Natural killer cell (primary cell): ENCODE data around the gene RASSF10. TPM values are rescaled to one million over a fixed set of nuclear protein-coding genes. Genes with fewer than 3 reads are reported as not detected.

Experiments used
- ATAC-seq, 3 donors: fragments of 150-1000 bp in 2 of 3; fragments of 200-7000 bp in 1 of 3; cut with Tn5 transposase; 1 replicate in 1 of 3; 2 replicates in 2 of 3; pipeline ENCODE4 v1.10.0; 2021; ENCODE audit warnings: mild to moderate bottlenecking in 2 of 3, moderate library complexity in 2 of 3
- DNase-seq, 2 donors: peaks; one replicate each; pipeline versions ENCODE4 v3.0.0 to v3.0.0-alpha.2; 2013 to 2021; ENCODE audit warnings: mixed read lengths in 1 of 2
- H3K27ac ChIP-seq: one replicate; pipeline ENCODE4 v1.5.1; 2013; ENCODE audit warnings: mild to moderate bottlenecking, low read length
- H3K27me3 ChIP-seq: one replicate; pipeline ENCODE4 v1.6.1; 2013; ENCODE audit warnings: low read length; ENCODE audit not compliant: control insufficient read depth, insufficient read depth
- H3K36me3 ChIP-seq: one replicate; pipeline ENCODE4 v1.6.1; 2013; ENCODE audit warnings: low read length; ENCODE audit not compliant: control insufficient read depth, insufficient read depth
- H3K4me1 ChIP-seq: one replicate; pipeline ENCODE4 v1.6.1; 2013; ENCODE audit warnings: low read length; ENCODE audit not compliant: control insufficient read depth, insufficient read depth
- H3K4me3 ChIP-seq: one replicate; pipeline ENCODE4 v1.5.1; 2013; ENCODE audit warnings: low read length
- H3K9me3 ChIP-seq: one replicate; pipeline ENCODE4 v1.6.1; 2013; ENCODE audit warnings: low read length; ENCODE audit not compliant: control insufficient read depth, insufficient read depth
- H3K27ac Mint-ChIP-seq, 2 donors: one replicate each; pipeline ENCODE4 v1.8.0; 2022; ENCODE audit warnings: mild to moderate bottlenecking in 2 of 2, mixed read lengths in 2 of 2, moderate library complexity in 1 of 2
- H3K27me3 Mint-ChIP-seq, 2 donors: one replicate each; pipeline ENCODE4 v1.8.0; 2022; ENCODE audit warnings: low read depth in 2 of 2, mixed read lengths in 2 of 2
- H3K36me3 Mint-ChIP-seq: one replicate; pipeline ENCODE4 v1.8.0; 2022; ENCODE audit warnings: mixed read lengths
- H3K4me1 Mint-ChIP-seq, 2 donors: one replicate each; pipeline ENCODE4 v1.8.0; 2022; ENCODE audit warnings: mixed read lengths in 2 of 2
- H3K4me3 Mint-ChIP-seq: one replicate; pipeline ENCODE4 v1.8.0; 2022; ENCODE audit warnings: mild to moderate bottlenecking, moderate library complexity, mixed read lengths
- H3K9me3 Mint-ChIP-seq, 2 donors: one replicate each; pipeline ENCODE4 v1.8.0; 2022; ENCODE audit warnings: mixed read lengths in 2 of 2
- CTCF ChIP-seq: fragments of 200-600 bp; IDR thresholded peaks from one replicate; pipeline ENCODE4 v1.8.0; 2022; ENCODE audit warnings: antibody characterized with exemption
- WGBS: methylation state at CpG from one replicate; pipeline ENCODE4 v1.1.7; 2013; ENCODE audit warnings: missing lambda C conversion rate; ENCODE audit not compliant: insufficient coverage; 5-methylcytosine and 5-hydroxymethylcytosine counted together
- intact Hi-C: fragments of 100-400 bp; cut with micrococcal nuclease; formaldehyde crosslinking; loops from one replicate; pipeline ENCODE4 v1.14.2; 2022
- total RNA-seq, 4 donors: library from RNA; stranded (reverse); fragments of 120-200 nt in 1 of 4; gene quantifications; one replicate each; pipeline versions ENCODE4 v1.2.3 to v1.2.4, GENCODE V29; 2013 to 2022

Gene RASSF10
- total RNA-seq, 3 donors from 2014 or later (not counting 1 experiment from before 2014, with no cell fraction given), result not detected

- peaks cover 2% of the 10 kb centered on the region for H3K27me3 ChIP-seq
- no peaks in the 10 kb centered on the region for H3K36me3 ChIP-seq
- no peak overlapping the region for H3K27ac ChIP-seq
- no peak overlapping the region for H3K27ac Mint-ChIP-seq
- H3K27me3 Mint-ChIP-seq, result peaks cover 2 to 15% of the 10 kb centered on the region in 2 donors
- no peaks in the 10 kb centered on the region for H3K36me3 Mint-ChIP-seq
- no peak for ATAC-seq
- no peak for TF ChIP-seq CTCF
- no peaks in the 10 kb centered on the region for H3K9me3 ChIP-seq
- DNase-seq, result no peak
- no peak overlapping the region for H3K4me3 ChIP-seq
- no peaks in the 10 kb centered on the region for H3K4me1 Mint-ChIP-seq
- no peaks in the 10 kb centered on the region for H3K4me1 ChIP-seq
- peaks cover 0 to 4% of the 10 kb centered on the region in 2 donors for H3K9me3 Mint-ChIP-seq
- intact Hi-C loops, result no loop called here
- no peak overlapping the region for H3K4me3 Mint-ChIP-seq
- no CpG with 5 or more reads among the region's 2 CpGs for WGBS
Observed at GRCh38 chr11:12994476-12994875, 14.6 kb upstream of the RASSF10 start.

GRCh38 chr11:12995188-12995587, 13.9 kb upstream of the RASSF10 start:
- intact Hi-C loops, result no loop called here
- Mint-ChIP-seq H3K4me1 (no peaks in the 10 kb centered on the region), H3K4me3 (no peak overlapping the region), H3K9me3 (peaks cover 0 to 4% of the 10 kb centered on the region in 2 donors), H3K27me3 (peaks cover 2 to 16% of the 10 kb centered on the region in 2 donors), H3K36me3 (no peaks in the 10 kb centered on the region), H3K27ac (no peak overlapping the region)
- Histone ChIP-seq H3K4me1 (no peaks in the 10 kb centered on the region), H3K4me3 (no peak overlapping the region), H3K36me3 (no peaks in the 10 kb centered on the region), H3K9me3 (no peaks in the 10 kb centered on the region), H3K27me3 (peaks cover 2% of the 10 kb centered on the region), H3K27ac (no peak overlapping the region)
- DNase-seq, result no peak
- TF ChIP-seq CTCF, result no peak
- ATAC-seq, result no peak

- Histone ChIP-seq H3K27ac (no peak overlapping the region), H3K4me3 (no peak overlapping the region), H3K9me3 (no peaks in the 10 kb centered on the region), H3K36me3 (no peaks in the 10 kb centered on the region), H3K27me3 (peaks cover 2% of the 10 kb centered on the region), H3K4me1 (no peaks in the 10 kb centered on the region)
- H3K27ac Mint-ChIP-seq, result no peak overlapping the region
- TF ChIP-seq CTCF, result no peak
- no peaks in the 10 kb centered on the region for H3K4me1 Mint-ChIP-seq
- ATAC-seq (no peak), DNase-seq (no peak)
- intact Hi-C loops, result no loop called here
- peaks cover 2 to 16% of the 10 kb centered on the region in 2 donors for H3K27me3 Mint-ChIP-seq
- H3K4me3 Mint-ChIP-seq, result no peak overlapping the region
- no peaks in the 10 kb centered on the region for H3K36me3 Mint-ChIP-seq
- peaks cover 0 to 4% of the 10 kb centered on the region in 2 donors for H3K9me3 Mint-ChIP-seq
Observed at GRCh38 chr11:12995823-12996222, 13.3 kb upstream of the RASSF10 start.

GRCh38 chr11:12997168-12997567, 11.9 kb upstream of the RASSF10 start:
- Histone ChIP-seq H3K9me3 (no peaks in the 10 kb centered on the region), H3K27me3 (peaks cover 2% of the 10 kb centered on the region), H3K27ac (no peak overlapping the region), H3K4me3 (no peak overlapping the region), H3K4me1 (no peaks in the 10 kb centered on the region), H3K36me3 (no peaks in the 10 kb centered on the region)
- no peak for ATAC-seq
- H3K4me3 Mint-ChIP-seq, result no peak overlapping the region
- no CpG with 5 or more reads among the region's 1 CpG for WGBS
- DNase-seq, result no peak
- TF ChIP-seq CTCF, result no peak
- H3K4me1 Mint-ChIP-seq, result no peaks in the 10 kb centered on the region
- H3K36me3 Mint-ChIP-seq, result no peaks in the 10 kb centered on the region
- intact Hi-C loops, result no loop called here
- no peak overlapping the region for H3K27ac Mint-ChIP-seq
- peaks cover 2 to 20% of the 10 kb centered on the region in 2 donors for H3K27me3 Mint-ChIP-seq
- H3K9me3 Mint-ChIP-seq, result peaks cover 0 to 4% of the 10 kb centered on the region in 2 donors
